Activated CD8-positive, alpha-beta memory T cell treated with anti-CD3 and anti-CD28 coated beads, Interleukin-2, amount 50 U/mL, for 48 hours (primary cell): ENCODE results near the gene MAP7.
A peak's percentile ranks its signal among the peaks of the same experiment; 100 is the strongest.
"Not testable (repeated sequence)": the region's sequence is repeated elsewhere in the genome, so short reads cannot be mapped to it uniquely, and the experiment has no call there.

Source experiments
- DNase-seq: peaks from one replicate; pipeline ENCODE4 v3.0.0-alpha.2; 2020

Gene MAP7

GRCh38 chr6:136331461-136331860, 218.8 kb downstream of the MAP7 start:
- DNase-seq = no peak

GRCh38 chr6:136330634-136331033, 219.6 kb downstream of the MAP7 start:
- DNase-seq = no peak

- DNase-seq = no peak
Measured at GRCh38 chr6:136326038-136326553, 224.1 kb downstream of the MAP7 start.

- DNase-seq = no peak
Measured at GRCh38 chr6:136324686-136325380, 225.4 kb downstream of the MAP7 start.

GRCh38 chr6:136323431-136324112, 226.7 kb downstream of the MAP7 start:
- no peak for DNase-seq

- no peak for DNase-seq
Measured at GRCh38 chr6:136319732-136320131, 230.5 kb downstream of the MAP7 start.

GRCh38 chr6:136318676-136319075, 231.5 kb downstream of the MAP7 start:
- DNase-seq = no peak

GRCh38 chr6:136317971-136318370, 232.3 kb downstream of the MAP7 start:
- DNase-seq = no peak

- peak; percentile 57 for DNase-seq
Measured at GRCh38 chr6:136317021-136317694, 233.1 kb downstream of the MAP7 start.

- DNase-seq = no peak
Measured at GRCh38 chr6:136315594-136315993, 234.6 kb downstream of the MAP7 start.

- no peak for DNase-seq
Measured at GRCh38 chr6:136312975-136313374, 237.2 kb downstream of the MAP7 start.

- no peak for DNase-seq
Measured at GRCh38 chr6:136309729-136310311, 240.4 kb downstream of the MAP7 start.

GRCh38 chr6:136309171-136309570, 241.1 kb downstream of the MAP7 start:
- no peak for DNase-seq

- DNase-seq = not testable (repeated sequence)
Measured at GRCh38 chr6:136308469-136308868, 241.8 kb downstream of the MAP7 start.

GRCh38 chr6:136307351-136307750, 242.9 kb downstream of the MAP7 start:
- DNase-seq = no peak

- no peak for DNase-seq
Measured at GRCh38 chr6:136306466-136306865, 243.8 kb downstream of the MAP7 start.

GRCh38 chr6:136304410-136304809, 245.8 kb downstream of the MAP7 start:
- no peak for DNase-seq

- no peak for DNase-seq
Measured at GRCh38 chr6:136303516-136303915, 246.7 kb downstream of the MAP7 start.

- no peak for DNase-seq
Measured at GRCh38 chr6:136294621-136295020, 255.6 kb downstream of the MAP7 start.
